Left kidney (tissue), 2 donors: ENCODE data around the gene CEP89. TPM values are rescaled to one million over a fixed set of nuclear protein-coding genes. Genes with fewer than 3 reads are reported as not detected.

Experiments used
- DNase-seq: peaks from one replicate; pipeline ENCODE4 v3.0.0-alpha.2; 2013
- polyA plus RNA-seq: library from polyadenylated mRNA; unstranded; fragments of 120-200 nt; gene quantifications from one replicate; pipeline ENCODE4 v1.2.1, GENCODE V29; 2013; ENCODE audit not compliant: insufficient read length

CEP89 gene
- polyA plus RNA-seq, 1 donor = 38.3 TPM

DNA sequence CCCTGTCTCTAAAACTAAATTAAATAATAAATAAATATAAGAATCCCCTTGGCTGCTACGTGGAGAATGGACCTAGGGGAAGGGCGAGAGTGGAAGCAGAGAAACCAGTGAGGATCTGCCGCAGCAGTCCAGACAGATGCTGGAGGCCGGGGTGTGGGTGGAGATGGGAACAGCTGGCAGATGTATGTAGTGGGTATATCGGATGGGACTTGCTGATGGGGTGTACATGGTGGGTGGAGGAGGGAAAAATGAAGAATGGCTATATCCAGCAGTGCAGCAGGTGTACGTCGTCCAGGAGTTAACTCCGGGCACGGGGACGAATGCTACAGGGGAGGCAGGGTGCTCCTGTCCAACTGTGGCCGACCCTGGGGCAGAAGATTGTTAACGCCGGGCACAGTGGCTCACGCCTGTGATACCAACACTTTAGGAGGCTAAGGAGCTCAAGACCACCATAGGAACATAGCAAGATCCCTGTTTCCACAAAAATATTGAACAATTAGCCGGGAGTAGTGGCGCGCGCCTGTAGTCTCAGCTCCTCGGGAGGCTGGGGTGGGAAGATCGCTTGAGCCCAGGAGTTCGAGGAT lies 654 bp downstream of the CEP89 start:
- no peak for DNase-seq

DNA sequence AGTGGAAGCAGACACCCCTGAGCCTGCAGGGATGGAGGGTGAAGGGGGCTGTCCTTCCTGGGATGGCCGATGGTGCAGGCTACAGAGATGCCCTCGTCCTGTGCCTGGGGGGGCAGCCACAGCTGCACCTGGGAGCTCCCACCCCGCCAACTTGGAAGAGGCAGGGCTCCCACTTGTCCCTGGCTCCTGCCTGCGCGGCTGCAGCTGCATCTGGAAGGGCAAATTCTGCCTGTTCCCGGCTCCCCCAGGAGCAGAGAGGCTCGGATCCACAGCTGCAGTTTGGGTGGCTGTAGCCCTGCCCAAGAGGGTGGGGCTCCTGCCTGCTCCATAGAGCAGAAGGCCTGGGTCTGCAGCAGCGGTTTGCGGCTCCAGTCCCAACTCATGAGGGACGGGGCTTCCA lies 2.2 kb downstream of the CEP89 start:
- no peak for DNase-seq

DNA sequence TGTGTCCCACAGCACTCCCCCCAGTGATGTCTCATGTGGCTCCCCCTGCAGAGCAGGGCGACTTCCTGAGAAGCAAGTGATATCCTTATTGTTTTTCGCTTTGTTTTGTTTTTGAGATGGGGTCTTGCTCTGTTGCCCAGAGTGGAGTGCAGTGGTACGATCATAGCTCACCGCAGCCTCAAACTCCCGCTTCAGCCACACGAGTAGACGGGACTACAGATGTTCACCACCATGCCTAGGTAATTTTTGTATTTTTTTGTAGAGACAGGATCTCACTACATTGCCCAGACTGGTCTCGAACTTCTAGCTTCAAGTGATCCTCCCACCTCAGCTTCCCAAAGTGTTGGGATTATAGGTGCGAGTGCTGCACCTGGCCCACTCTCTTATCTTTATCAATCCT lies 5.0 kb downstream of the CEP89 start:
- no peak for DNase-seq

DNA sequence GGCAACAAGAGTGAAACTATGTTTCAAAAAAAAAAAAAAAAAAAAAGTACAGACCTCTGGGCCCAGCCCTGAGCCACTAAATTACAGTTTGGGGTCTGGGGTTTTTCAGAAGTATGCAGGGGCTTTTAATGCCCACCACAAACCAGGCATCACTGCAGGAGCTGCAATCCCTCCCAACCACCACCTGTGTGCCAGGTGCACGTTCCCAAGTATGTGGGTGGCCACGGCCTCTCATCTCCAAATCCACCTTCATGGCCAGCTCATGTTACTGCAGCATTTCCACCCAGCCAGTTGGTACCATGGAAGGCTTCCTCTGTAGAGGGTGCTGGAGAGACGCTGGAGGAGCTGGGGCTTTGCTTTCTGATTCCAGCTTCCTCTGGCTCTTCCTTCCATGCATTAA lies 26.5 kb downstream of the CEP89 start:
- DNase-seq = no peak

DNA sequence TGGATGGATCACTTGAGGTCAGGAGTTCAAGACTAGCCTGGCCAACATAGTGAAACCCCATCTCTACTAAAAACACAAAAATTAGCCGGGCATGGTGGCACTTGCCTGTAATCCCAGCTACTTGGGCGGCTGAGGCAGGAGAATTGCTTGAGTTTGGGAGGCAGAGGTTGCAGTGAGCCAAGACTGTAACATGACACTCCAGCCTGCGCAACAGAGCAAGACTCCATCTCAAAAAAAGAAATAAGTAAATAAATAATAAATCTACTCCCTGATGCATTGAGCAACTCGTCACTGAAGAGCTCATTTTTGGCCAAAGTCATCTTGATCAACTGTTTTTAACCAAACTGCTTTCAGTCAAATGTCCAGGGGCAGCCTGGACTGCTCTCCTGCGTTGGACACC lies 30.5 kb downstream of the CEP89 start:
- DNase-seq = peak; percentile 29

DNA sequence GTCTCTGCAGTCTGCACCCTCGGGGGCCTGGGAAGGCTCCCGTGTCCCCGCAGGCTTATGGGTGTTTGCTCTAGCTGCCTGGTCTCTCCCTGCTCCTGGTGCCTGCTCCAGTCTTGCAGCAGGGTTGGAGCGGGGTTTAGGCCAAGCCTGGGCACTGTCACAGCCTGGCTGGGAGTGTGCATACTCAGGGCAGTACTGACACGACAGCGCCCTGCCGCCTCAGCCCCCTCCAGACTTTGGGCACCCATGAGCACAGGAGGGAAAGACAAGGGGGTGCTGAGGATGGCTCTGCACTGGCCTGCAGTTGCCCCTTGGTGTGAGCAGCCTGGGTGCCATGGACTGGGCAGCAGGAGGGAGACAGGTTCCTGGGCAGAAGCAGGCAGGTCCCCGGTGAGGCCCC lies 35.7 kb downstream of the CEP89 start:
- DNase-seq = no peak

DNA sequence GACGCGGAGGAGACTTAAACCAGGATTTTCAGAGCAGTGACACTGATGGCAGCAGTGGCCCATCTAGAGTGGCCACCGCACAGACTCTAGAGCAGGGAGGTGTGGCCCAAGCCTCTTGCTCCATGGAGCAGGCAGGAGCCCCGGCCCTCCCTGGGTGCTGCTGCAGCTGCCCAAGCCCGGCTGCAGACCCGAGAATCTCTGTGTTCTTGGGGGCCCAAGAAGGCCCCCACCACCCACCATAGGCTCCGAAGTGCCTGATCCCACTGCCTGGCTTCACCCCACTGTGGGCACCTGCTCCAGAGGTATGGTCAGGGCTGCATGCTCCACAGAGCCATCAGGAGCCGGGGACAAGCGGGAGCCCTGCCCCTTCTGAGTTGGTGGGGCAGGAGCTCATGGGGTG lies 36.1 kb downstream of the CEP89 start:
- DNase-seq = no peak

DNA sequence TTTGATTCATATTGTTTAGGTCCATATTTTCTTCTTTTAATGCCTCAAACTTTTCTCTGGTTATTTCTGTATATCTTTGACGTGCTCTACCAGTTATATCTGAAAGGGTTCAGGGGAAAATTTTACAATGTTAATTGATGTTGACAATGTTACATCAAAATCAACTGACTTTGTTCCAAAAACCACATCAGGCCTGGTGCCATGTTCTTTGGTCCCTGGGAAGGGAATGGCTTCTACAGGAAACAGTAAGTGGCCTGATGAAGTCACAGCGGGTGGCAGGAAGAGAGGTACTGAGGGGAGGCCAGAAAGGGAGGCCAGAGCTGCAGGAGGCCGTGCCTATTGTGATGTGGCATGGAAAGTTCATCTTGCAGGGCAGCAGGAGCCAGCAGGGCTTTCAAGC lies 38.2 kb downstream of the CEP89 start:
- no peak for DNase-seq

DNA sequence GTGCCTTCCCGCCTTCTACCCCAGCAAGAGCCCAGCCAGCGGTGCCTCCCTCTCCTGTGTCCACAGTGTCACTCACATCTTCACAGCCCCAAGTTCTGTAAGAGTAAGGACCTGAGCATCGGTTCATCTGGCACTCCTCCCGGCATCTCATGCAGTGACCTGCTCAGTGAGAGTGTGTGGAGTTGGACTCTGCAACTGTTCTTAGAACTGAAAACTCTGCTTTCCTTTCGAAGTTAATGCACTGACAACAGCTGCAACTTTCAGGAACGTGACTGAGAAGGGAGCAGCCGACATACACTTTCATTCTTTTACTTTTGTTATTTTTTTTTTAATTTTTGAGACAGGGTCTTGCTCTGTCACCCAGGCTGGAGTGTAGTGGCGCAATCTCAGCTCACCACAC lies 41.2 kb downstream of the CEP89 start:
- no peak for DNase-seq

DNA sequence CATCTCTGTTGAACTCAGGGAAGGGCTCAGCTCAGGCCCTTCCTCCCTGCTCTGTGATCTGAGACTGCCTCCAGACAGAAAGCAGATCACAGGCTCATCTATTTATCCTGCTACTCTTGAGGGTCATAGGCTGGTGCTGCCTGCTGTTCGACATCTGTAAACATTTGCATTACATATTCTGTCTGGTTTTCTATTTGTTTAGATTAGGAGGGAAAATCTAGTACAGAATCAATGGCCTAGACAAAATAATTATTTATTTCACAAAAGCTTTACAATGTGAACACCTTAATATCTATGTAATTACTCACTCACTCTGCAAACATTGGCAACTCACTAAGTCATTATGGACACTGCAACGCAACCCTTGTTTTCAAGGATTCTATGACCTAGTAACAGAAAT lies 43.0 kb downstream of the CEP89 start:
- no peak for DNase-seq

DNA sequence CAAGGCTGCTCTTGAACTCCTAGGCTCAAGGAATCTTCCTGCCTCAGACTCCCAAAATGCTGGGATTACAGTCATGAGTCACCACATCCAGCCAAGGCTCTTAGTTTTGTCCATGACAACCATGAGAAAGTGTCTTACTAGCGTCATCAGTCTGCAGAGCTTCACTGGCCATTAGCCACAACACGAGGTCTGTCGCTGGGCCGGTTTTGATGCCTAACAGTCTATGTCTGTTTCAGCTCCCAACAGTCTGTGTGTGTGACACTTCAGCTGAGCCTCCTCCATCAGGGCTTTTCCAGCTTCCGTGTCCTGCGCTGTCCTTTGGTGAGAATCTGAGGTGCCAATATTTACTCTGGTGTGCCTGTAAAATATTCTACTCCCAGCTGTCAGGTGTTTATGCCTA lies 47.6 kb downstream of the CEP89 start:
- no peak for DNase-seq

DNA sequence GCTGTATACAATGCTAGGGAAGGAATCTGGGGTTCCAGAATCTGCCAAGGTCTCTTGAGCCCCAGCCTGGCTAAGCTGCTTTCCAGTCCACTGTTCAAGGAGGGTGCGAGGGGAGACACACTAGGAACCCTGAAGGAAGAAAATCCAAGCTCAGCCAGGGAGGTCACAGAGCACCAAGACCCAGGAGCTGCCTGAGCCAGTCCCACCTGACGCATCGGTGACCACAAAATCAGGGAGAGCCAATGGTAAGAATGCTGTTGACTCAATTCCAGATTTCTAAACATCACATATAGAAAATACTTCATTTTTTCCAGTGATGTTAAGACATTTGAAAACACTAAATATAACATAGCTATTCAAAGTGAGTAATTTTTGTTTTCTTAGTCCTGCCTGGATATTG lies 50.1 kb downstream of the CEP89 start:
- no peak for DNase-seq

DNA sequence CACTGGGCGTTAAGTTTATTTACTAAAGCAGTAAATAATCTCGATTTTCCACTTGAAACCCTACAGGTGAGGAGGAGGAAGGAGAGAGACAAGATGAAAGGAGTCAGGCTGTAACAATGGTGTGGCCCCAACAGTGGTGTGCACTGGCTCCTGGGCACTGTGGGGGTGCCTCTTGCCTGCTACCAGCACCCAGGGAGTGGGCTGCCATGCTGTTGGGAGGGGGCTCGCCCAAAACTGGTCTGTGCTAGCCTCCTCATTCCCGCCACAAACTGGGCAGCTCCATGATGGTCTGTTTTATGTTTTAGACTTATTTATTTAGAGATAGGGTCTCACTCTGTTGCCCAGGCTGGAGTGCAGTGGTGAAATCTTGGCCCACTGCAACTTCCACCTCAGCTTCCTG lies 52.4 kb downstream of the CEP89 start:
- no peak for DNase-seq

DNA sequence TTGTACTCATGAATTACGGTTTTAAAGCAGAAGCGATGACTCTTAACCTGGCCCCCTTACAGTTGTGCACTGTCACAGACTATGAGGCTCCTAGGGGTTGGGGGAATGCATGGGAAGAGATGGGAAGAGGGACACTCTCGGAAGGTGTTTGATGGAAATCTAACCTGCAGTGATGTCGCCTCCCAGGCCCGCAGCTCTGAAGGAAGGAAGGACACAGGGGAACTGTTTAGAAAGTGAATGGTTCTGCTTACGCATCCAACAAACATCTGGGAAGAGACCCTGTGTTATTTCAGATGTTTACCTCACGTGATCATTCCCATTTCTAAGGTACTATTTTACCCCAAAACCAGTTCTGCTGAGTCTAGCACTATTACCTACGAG lies 54.2 kb downstream of the CEP89 start:
- DNase-seq = no peak

DNA sequence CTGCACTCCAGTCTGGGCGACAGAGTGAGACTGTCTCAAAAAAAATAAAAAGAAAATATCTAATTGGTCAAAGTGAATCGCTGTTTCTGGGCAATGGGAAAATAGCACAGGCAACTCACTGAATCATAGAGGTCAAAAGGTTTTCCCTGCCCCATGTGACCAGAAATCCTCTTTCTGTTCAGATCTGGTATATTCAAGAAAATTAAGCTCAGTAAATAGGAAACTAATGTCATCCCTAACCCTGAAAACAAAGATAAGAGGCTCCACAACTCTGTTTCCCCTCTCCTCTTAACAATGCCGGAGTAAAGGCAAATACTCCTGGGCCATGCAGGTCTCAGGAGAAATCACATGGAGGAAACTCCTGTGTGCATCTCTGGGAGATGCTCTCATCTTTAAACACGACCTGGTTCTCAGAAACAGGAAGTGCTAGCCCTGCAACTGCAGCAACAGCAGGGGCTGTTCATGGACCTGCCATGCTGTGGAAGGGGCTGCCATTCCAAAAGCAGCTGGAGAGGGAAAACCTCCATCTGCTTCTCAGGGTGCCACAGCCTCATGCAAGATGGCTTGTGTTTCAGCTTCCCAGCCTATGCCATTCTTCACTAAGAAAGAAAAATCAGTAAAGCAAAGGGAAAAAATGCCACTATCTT lies 54.7 kb downstream of the CEP89 start:
- no peak for DNase-seq

DNA sequence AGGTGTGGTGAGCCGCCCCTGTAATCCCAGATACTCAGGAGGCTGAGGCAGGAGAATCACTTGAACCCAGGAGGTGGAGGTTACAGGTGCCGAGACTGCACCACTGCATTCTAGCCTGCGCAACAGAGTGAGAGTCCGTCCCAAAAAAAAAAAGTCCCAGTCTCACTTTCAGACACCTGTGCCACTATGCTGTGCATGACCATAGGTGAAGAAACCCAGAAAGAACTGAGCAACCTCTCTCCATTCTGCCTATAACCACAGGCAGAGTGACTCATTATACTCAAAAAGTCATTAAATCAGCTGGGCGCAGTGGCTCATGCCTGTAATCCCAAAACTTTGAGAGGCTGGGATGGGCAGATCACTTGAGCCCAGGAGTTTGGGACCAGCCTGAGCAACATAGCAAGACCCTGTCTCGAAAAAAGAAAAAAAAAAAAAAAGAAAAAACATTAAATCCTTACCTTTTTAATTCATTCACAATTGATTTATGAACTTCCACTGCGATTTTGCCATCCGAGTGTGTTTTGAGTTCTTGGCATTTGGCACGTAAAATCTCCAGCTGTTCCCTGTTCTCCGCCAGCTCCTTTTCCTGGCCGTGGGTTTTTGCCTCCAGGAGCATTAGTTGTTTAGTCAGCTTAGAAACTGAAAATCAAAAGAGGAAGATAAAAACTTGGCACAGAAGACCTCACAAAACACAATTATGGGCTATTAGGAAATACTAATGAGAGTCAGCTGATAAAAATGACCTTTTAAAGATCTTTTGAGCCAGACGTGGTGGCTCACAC lies 56.7 kb downstream of the CEP89 start:
- DNase-seq = no peak

DNA sequence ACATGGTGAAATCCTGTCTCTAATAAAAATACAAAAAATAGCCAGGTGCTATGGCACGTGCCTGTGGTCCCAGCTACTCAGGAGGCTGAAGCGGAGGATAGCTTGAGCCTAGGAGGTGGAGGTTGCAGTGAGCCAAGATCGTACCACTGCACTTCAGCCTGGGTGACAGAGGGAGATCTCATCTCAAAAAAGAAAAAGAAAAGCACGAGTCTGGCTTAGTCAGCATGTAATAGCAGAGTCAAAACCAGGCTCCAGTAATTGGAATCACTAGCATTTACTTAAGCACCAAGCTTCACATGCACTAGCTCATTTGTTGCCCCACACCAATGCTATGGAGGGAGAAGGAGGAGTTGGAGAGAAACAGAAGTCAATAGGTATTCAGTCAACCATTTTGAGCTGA lies 60.3 kb downstream of the CEP89 start:
- no peak for DNase-seq

DNA sequence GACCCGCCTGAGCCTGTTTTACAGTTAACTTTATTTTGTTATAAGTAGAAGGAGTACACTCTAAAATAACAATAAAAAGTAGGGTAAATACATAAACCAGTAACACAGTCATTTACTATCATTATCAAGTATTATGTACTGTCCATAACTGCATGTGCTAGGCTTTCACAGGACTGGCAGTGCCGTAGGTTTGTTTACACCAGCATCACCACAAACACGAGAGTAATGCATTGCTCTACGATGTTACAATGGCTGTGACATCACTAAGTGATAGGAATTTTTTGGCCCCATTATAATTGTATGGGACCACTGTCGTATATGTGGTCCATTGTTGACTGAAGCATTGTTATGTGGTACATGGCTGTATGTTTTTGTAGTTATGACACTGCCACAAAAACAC lies 60.9 kb downstream of the CEP89 start:
- no peak for DNase-seq

DNA sequence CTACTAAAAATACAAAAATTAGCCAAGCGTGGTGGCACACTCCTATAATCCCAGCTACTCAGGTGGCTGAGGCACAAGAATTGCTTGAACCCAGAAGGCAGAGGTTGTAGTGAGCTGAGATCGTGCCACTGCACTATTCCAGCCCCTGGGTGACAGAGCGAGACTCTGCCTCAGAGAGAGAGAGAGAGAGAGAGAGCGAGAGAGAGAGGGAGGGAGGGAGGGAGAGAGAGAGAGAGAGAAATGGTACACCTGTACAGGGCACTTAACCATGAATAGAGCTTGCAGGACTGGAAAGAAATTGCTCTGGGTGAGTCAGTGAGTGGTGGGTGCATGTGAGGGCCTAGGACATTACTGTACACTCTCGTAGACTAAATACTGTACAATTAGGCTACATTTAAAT lies 61.7 kb downstream of the CEP89 start:
- DNase-seq = no peak

DNA sequence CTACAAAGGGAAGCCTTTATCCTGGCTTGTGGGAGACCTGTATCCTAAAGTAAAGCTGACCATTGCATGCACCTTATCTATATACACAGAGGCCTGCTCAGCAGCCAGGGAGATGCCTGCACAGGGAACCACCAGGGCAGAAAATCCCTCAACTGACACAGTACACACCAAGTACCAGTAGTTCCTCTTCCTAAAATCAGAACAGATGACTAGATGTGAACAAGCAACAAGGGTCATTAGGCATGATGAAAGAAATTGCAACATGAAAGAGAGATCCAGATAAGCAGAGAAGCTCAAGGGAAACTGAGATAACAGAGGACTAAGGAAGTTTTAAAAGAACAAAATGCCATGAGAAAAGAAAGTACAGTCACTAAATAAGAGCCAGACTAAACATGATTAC lies 62.5 kb downstream of the CEP89 start:
- no peak for DNase-seq

DNA sequence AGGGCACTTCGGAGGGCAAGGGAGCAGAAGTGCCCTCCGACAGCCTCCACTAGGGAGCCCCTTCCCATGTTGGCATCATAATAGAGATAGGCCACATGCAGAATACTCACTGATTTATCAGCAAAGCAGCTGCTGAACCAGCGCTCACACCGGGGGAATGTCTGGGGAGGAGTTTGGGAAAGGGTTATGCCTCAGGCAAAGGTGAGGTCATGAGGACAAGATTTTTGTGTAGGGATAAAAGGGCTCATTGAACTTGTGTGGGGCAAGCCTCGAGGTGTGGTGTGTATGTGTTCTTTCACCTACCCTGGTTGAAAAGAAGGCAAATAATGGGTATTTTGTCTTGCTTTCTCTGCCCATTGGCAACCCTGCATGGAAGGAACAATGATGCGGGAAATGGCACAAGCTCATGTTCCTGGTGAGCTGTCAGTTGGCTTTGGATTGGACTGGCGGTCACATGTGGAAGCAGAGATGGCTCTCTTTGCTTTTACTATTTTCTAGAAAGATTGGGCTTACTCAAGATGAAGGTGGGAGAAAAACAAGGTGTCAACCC lies 63.0 kb downstream of the CEP89 start:
- no peak for DNase-seq

DNA sequence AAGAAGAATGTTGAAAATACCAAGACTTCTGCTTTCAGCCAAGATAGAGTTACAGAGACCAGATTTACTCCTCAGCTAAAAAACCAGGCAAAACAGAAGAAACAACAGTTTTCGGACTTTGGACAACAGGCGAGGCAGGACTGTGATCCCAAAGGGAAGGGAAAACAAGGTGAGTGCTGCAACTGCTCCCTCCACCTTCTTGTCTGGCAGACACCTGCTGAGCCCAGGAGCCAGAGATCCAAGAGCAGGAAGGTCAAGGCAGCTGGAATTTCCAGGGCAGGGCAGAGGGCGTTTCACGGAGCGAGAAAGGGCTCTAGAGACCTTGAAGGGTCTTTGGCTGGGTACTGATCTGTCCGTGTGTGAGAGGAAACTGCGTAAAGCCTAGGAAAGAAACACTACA lies 69.3 kb downstream of the CEP89 start:
- DNase-seq = no peak

DNA sequence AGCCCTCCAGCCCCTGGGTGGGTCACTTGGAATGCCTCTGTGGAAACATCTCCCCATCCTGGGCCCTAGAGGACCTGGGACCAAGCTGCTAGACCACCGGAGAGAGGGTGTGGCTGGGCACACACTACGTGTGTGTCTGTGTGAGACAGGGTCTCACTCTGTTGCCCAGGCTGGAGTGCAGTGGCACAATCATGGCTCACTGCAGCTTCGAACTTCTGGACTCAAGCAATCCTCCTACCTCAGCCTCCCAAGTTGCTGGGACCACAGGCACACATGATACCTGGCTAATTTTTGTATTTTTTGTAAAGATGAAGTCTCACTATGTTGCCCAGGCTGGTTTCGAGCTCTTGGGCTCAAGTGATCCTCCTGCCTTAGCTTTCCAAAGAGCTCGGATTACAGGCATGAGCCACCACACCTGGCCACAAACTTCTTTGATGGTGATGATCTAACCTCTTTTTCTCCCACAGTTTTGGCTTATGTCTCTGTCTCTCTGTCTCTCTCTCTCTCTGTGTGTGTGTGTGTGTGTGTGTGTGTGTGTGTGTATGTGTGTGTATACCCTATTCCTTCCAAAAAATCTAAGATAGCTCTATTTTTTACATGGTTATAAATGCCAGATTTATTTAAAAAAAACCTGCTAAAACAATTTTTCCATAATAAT lies 70.1 kb downstream of the CEP89 start:
- DNase-seq = no peak
